Islet of Langerhans (tissue), 1 donor: ENCODE results near the gene ILK.
A peak's percentile ranks its signal among the peaks of the same experiment; 100 is the strongest.

Experiments used
- FAIRE-seq: peaks from one replicate; lab custom pipeline; 2011; peaks lifted over from hg19 to GRCh38; lab: Jason Lieb, UNC

ILK gene

DNA sequence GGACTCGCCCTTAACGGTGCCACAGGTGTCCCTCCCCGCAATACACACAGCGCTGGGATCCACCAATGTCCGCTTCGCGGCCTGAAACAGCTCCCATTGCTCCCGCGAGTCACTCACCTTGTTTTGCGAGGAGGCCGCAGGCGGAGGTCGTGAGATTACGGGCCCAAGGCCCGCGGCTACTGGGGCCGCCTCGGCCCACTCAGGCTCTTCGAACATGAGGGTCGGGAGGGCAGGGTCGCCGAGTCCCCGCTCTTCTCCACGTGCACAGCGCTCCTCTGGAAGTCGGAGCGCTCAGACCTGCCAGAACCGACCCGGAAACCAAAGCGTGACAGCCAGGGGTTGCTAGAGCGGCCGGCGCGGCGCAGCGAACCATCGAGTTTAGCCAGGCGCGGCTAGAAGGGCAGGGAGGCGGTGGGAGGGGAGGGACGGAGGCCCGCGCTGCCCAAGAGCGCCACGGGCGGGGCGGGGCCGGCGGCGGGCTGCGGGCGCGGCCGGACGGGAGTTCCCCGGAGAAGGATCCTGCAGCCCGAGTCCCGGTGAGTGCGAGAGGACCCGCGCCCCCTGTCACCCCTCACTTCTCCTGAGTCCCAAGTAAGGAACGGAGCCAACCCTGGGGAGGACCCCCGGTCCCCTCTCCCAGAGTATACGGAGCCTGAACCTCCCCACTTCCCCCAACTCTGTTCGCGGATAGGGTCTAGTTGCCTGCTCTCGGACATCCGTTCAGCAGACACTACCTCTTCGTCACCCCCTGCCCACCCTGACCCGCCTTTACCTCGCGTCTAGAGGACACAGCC, at the start of gene ILK, which contains the start of gene RRP8:
Gene ILK, plus strand, starts transcription at position 488 of the 794 bp plus-strand sequence. CDS start 498 bp downstream, outside the sequence.
Gene RRP8, minus strand, starts transcription at position 330 of the 794 bp plus-strand sequence. Its CDS starts 114 bp downstream, at position 216.
- FAIRE-seq, result no peak

DNA sequence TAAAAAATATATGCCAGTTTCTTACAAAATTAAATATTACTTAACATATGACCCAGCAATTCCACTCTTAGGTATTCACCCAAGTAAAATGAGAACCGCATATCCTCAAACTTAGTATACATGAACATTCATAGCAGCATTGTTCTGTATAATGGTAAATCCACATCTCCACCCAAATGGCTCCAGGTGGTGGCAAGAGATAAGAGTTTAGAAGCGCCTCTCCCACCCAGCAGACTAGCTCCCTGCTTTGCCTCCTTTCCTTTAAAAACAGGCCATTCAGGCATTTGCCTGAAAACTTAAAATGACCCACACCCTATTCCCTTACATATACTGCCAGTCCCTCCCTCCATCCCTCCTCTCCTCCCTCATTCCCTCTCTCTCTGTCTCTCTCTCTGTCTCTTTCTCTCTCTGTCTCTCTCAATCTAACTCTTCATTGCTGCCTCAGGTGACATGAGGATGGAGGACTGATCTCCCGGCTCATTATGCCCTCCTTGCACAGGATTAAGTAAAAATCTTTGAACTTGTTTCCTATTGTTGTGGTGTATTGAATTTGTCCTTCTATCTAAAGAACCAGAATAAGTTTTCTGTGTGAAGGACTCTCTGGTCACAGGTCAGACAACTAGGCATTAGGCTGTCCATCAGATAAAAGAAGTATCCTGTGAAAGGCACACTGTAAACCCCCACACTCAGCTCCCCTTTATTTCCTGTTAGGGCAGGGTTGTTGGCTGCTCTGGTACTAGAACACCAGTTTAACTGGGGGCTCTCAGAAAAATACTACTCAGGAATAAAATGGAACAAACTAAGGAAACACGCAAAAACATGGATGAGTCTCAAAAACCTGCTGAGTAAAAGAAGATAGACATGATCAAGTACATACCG, 48.5 kb upstream of the ILK start:
- FAIRE-seq, result no peak

DNA sequence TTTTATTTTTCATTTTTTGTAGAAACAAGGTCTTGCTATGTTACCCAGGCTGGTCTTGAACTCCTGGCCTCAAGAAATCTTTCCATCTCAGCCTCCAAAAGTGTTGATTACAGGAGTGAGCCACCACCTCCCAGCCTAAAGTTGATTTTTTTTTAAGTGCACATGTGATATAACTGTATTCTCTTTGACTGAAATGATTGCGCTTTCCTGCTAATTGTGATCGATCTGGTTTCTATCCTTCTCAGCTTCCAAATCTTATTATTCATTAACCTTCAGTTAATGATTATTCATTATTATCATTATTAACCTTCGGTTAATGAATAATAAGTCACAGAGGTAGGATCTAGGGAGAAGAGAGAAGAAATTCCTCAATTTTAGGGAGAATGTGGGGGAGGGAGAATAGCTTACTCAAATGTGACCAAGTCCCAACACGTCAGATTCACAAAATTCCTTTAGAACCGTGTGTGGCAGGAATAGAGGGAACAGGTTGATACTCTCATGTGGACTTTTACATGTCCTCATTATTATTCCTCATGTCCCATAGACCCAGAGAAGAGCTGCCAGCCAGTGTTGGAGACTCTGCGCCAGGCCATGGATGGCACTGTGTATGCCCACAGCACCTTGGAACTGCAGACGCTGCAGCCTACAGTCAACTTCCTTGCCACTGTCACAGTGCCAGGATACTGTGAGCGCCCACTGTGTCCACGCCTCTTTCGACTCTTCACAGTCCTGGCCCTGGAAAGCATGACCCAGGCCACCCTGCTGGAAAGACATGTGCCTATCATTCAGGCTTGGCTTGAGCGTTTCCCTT, 47.2 kb upstream of the ILK start:
- FAIRE-seq, result no peak

DNA sequence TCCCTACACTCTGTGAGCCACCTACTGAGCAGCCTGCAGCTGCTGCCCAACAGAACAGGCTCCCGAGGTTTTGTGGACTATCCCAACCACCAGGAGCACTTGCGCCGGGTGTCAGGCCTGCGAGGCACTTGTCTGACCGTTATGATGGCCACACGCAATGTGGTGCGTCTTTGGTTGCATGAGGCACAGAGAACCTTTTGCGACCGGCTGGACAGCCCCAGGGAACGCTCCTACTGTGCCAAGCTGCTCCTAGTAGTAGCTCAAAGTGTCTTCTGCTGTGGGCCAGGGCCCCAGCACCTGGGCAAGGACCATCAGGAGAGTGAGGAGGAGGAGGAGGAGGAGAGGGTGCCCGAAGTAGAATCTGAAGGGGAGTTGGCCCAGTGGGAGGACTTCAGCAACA, 46.5 kb upstream of the ILK start:
- FAIRE-seq, result no peak

DNA sequence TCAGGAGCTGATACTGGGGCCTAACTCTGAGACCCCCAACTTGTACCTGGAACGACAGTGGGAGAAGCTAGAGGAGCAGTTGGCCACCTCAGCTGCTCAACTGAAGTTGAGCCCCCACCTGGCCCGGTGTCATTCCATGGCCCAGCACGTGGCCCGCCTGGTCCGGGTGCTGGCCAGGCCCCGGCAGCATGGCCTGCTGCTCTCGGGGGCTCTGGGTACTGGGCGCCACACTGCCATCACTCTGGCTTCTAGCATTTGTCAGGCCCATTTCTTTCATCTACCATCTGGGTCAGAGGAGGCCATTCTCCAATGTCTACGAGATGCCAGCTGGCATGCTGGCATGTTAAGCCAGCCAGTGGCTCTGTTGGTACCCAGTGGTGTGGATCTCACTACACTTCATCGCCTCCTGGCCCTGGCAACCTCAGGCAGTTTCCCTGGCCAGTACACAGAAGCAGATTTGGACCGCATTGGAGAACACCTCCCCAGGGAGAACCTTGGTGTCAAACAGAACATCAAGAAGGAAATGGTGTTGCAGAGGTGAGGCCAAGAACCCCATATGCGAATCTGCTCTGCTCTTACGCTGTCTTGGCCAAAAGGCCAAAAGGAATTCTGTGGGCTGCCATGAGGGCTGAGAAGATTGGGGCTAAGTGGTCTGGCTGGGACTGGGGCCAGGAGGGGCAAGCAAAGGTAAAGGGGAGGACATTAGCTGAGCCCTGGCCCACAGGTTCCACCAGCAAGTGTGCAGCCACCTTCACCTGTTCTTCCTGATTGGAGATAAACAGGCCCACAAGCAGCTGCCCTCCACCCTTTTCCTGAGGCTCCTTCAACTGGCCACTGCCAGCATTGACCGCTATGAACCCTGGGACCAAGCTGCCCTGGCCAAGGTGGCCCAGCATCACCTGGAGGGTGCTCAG, 45.6 kb upstream of the ILK start:
- no peak for FAIRE-seq

DNA sequence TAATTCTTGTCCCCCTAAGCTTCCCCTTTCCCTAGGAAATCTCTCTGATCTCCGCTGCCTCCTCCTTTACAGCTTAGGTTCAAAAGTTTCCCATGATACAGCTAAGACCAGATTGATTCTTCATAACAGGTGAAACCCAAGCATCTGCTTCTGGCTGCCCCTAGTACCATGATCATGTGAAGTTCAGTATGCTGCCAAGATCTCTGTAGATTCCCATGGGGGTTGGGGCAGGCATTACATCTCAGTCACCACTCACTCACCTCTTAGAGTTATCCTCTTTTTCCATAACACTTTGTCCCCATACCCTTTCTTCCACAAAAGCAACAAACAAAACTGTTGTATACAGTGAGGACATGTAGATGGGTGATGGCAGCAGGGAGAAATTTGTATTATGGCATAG, 44.2 kb upstream of the ILK start:
- no peak for FAIRE-seq

DNA sequence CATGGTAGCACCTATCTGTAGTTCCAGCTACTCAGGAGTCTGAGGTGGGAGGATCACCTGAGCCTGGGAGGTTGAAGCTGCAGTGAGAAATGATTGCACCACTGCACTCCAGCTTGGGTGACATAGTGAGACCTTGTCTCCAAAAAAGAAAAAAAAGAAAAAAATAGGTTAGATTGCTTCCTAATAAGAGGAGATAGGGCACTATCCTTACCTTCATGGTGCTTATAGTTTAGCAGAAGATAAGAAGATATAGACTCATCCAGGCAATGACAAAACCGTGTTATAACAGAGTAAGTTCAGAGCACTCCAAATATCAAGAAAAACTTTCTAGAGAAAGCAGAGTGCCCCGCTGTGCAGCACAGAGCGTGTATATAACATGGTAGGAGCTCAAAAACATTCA, 42.3 kb upstream of the ILK start:
- no peak for FAIRE-seq

DNA sequence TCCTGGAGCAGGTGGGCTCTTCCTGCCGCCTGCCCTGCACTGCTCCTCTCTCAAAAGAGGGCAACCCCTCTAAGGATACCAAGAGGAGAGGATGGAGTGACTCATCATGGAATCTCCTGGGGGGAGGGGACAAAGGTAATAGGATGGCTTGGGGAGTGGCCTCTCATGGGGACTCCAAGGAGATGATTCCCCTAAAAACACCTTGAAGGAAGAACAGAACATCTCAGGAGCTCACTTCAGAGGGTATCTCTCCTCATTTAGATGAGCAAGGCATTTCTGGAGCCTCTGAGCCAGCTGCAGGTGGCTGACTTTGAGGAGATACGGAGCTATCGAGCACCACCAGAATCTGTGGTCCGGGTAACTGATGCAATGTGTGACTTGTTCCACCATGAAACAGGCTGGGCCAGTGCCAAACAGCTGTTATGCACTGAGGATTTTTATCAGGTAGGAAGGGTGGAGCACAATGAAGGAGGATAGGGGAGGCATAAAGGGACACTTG, 40.4 kb upstream of the ILK start:
- no peak for FAIRE-seq

DNA sequence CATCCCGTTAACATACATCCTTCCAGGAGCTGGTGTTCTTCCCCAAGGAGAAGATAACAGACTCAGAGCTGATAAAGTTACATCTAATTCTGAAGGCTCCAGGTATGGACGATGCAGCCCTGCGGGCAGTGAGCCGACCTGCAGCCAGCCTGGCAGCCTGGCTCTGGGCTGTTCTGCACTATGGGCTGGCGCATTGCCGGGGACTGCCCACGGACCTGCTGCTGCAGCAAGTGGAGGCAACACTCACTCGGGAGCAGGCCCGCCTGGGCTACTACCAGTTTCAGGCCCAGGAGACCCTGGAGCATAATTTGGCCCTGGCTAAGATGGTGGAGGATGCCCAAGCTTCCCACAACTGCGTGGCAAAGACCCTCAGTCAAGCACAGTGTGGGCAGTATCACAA, 39.9 kb upstream of the ILK start:
- no peak for FAIRE-seq

DNA sequence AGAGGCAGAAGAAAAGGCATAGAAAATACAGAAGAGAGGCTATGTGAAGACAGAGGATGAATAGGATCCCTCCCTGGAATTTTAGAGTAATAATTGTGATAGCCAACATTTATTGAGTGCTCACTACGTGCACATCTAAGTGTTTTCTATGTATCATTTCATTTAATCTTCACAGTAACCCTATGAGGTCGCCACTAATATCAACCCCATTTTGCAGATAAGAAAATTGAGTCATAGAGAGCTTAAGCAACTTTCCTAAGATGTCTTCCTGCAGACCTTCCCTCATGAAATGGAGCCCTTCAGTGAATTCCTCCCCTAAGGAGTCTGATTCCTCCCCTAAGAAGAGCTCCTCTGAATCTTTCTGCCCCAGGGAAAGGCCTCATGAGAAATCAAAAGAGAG, 38.2 kb upstream of the ILK start:
- FAIRE-seq, result no peak

DNA sequence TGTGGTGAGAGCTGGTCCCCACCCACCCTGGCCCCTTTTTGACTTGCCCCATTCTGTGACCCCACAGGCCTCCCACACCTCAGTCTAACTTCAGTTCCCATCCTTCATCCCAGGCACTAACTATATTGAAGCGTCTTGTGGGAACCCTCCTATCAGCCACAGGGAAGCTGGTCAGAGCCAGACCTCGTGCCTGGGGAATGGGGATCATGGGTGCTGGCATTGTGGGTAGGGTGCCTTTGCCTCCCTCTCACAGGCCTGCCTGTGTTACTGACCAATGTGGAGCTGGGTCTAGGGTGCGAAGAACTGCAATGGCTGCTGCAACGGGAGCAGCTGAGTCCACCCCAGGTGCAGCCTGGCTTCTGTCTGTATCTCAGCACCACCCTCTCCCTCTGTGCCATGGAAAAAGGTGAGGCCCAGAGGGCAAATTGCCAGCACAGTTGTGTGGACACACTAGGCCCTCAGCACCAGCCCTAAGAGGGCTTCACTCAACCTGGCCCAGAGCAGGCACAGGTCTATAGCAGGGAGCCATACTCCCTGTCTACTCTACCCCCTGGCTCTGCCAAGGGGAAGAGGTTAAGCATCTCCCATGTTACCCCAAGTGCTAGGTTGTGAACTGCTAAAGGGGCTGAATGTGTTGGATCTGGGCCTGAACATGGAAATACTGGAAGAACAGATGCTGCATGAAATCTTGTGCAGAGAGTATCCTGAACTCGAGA, 37.4 kb upstream of the ILK start:
- FAIRE-seq, result no peak

DNA sequence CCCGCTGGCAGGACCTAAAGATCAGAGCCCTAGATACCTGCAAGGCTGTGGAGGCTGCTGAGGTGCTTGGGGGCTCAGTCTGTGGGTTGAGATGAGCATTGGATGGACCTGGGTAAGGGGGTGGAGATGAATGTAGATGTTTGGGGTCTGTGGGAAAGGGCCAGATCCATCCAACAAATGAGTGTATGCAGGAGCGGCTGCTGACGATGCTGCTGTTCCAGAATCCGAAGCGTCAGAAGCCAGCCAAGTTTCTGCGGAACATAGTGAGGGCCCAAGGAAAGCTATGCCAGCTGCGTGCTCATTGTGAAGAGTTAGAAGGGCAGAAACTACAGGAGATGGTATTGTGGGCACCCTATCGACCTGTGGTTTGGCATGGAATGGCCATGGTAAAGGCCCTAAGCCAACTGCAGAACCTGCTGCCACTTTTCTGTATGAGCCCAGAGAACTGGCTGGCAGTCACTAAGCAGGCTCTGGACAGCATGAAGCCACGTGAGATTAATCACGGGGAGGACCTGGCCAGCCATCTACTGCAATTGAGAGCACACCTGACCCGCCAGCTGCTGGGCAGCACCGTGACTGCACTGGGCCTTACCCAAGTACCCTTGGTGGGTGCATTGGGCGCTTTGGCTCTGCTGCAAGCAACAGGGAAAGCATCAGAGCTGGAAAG, 36.7 kb upstream of the ILK start:
- no peak for FAIRE-seq

DNA sequence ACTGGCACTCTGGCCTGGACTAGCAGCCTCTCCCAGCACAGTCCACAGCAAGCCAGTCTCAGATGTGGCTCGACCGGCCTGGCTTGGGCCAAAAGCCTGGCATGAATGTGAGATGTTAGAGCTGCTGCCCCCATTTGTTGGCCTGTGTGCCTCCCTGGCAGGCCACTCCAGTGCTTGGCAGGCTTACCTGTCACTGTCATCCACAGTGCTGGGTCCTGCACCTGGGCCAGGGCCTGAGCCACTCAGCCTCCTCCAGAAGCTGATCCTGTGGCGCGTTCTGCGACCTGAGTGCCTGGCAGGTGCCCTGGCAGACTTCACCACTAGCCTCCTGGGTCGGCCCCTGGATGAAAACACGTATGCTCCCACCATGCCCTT, 36.2 kb upstream of the ILK start:
- no peak for FAIRE-seq

DNA sequence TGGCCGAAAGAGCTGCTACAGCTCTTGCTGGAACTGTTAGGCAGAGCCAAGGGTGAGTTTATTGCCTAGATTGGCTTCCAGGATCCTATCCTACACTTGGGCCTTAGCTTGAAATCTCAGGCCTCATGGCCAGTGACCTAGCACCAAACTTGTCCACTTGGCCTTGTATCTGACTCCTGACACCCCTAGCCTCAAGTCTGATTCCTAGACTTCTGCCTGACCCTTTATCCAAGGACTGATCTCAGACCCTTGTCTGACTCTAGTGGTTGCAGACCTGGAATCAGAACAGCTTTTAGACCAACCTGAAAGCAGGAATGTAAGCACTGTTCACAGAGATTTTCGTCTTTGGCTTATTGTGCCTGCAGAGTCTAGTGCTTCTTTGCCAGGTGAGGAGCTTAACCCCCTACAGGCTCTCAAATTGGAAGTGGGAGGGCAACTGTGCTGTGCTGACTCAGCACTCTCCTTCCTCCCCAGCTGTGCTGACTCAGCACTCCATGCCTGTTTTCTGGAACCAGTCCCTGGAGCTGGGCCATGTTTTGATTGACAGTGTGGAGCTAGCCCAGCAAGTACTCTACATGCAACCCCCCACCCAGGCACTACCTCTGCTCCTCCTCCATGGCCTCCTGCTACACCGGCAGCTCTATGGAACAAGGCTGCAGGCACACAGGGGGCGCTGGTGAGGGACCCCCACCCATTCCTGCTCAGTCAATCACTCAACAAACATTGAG, 35.2 kb upstream of the ILK start:
- peak; percentile 64 for FAIRE-seq

DNA sequence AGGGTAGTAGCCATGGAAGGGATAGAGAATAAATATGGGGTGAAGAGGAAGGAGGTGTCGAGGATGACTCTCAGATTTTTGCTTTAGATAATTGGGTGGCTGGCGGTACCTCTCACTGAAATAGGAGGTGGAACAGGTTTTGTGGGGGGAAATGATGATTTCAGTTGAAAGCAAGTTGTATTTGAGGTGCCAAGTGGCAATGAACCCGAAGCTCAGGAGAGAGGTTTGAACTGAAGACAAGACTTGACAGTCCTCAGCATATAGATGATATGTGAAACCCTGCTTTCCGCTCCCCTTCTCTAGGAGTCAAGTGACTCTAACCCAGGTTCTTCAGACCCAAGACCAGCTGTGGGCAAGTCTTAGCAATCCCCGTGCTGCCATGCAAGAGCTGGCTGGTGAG, 33.9 kb upstream of the ILK start:
- FAIRE-seq, result no peak

DNA sequence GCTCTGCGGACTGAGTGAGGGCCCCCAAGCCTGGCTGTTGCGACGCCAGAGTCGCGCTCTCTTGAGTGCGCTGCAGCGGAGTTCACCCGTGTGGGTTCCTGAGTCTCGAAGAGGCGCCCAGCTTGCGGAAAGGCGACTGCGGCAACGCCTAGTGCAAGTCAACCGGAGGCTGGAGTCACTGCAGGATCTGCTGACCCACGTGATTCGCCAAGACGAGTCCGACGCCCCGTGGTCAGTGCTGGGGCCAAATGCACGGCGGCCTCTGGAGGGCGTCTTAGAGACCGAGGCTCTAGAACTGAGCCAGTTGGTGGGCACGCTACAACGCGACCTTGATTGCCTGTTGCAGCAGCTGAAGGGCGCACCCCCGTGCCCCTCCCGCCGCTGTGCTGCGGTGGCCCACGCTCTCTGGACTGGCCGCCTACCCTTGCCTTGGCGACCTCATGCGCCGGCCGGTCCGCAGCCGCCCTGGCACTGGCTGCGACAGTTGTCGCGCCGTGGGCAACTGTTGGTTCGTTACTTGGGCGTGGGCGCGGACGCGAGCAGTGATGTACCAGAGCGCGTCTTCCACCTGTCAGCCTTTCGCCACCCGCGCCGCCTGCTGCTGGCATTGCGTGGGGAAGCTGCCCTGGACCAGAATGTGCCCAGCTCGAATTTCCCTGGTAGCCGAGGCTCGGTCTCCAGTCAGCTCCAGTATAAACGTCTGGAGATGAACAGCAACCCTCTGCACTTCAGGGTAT, 32.7 kb upstream of the ILK start:
- FAIRE-seq, result no peak

DNA sequence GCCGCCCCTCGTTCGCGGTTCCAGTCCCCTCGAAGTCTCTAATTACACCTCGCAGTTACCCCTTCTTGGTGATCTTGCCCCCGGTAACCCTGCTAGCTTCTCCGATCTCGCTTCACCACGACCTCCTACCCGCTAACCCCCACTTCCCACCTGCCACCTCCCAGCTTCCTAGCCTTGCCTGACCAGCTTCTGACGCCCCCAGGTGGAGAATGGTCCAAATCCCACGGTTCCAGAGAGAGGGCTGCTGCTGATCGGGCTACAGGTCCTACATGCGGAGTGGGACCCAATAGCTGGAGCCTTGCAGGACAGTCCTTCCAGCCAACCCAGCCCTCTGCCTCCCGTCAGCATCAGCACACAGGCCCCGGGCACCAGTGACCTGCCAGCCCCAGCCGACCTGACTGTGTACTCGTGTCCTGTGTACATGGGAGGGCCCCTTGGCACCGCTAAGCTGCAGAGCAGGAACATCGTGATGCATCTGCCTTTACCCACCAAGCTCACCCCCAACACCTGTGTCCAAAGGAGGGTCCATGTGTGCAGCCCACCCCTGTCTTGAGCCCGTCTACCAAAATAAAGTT, 32.1 kb upstream of the ILK start:
- no peak for FAIRE-seq

DNA sequence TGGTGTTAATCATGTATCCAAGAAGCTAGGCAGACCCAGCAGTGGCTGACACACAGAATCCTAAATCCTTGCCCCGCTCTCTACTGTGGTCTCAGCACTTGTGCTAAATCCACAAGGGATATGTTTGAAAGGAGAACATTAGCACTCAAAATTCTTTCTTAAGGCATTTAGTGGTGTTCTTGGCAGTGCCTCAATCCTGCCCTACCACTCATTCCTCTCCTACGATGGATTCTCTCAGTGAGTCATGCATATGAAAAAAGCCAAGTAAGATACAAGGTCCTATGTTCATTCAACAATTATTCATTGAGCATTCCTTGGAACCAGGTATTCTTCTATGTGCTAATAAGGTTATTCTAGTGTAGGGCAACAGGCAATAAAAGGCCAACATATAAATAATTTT, 31.4 kb upstream of the ILK start:
- no peak for FAIRE-seq
